Right cardiac atrium (tissue), 5 donors: Measurements from ENCODE around the gene SLC2A5. TPM values are rescaled to one million over a fixed set of nuclear protein-coding genes. Genes with fewer than 3 reads are reported as not detected.

ENCODE experiments used
- ATAC-seq, 2 donors: fragments of 200-7000 bp; cut with Tn5 transposase; one replicate each; pipeline versions ENCODE4 v1.8.0 to v1.9.1; 2020; ENCODE audit warnings: moderate library complexity in 2 of 2, mild to moderate bottlenecking in 1 of 2
- DNase-seq, 3 donors: peaks; one replicate each; pipeline ENCODE4 v3.0.0-alpha.2; 2020
- H3K27ac ChIP-seq: one replicate; pipeline ENCODE4 v1.5.1; 2013; ENCODE audit warnings: mild to moderate bottlenecking, low read length, control low read depth, moderate library complexity
- H3K27me3 ChIP-seq: one replicate; pipeline ENCODE4 v1.6.1; 2013; ENCODE audit not compliant: control insufficient read depth, insufficient read depth
- H3K4me1 ChIP-seq: one replicate; pipeline ENCODE4 v1.6.1; 2013; ENCODE audit warnings: low read length; ENCODE audit not compliant: control insufficient read depth, insufficient read depth
- H3K4me3 ChIP-seq: one replicate; pipeline ENCODE4 v1.5.1; 2013; ENCODE audit warnings: low read length, control low read depth
- H3K9me3 ChIP-seq: one replicate; pipeline ENCODE4 v1.6.1; 2013; ENCODE audit warnings: low read length; ENCODE audit not compliant: control insufficient read depth
- WGBS: extraction: QIAGEN DNeasy Blood & Tissue Kit; methylation state at CpG from one replicate; pipeline ENCODE4 v1.1.7; 2013; 5-methylcytosine and 5-hydroxymethylcytosine counted together
- intact Hi-C, 4 donors: fragments of 100-400 bp; cut with DNase I; formaldehyde crosslinking; loops; one replicate each; pipeline versions ENCODE4 v1.11.0 to v1.14.0; 2022 to 2023
- polyA plus RNA-seq: library from polyadenylated mRNA; stranded (reverse); fragments of 200-250 nt; gene quantifications from one replicate; pipeline ENCODE4 v1.2.3, GENCODE V29; 2013
- total RNA-seq, 4 donors: library from RNA; stranded (reverse); fragmentation: NEBNext Ultra II Directional; extraction: Animal tissue kit (Norgen Biotek cat#: 25700); gene quantifications; one replicate each; pipeline ENCODE4 v1.2.1, GENCODE V29; 2021
- donor health status: healthy with polysubstance abuse.
- donor health status: DM: no; HTN: yes; CAD: no.
- donor health status: DM: no; HTN: no; CAD: no.
- donor health status: DM: no; HTN: yes; CAD: no; lungs with severe emphysema.
- donor health status: DM: yes; HTN: yes; CAD: no.

SLC2A5 gene
- total and polyA plus RNA-seq, 5 donors: 0.93 to 3.6 (median 2.6) TPM

- no peak overlapping the region for H3K4me3 ChIP-seq
- ATAC-seq (no peak), DNase-seq (no peak)
- H3K4me1 ChIP-seq: no peaks in the 10 kb centered on the region
- H3K27ac ChIP-seq: no peak overlapping the region
- H3K9me3 ChIP-seq: no peaks in the 10 kb centered on the region
- intact Hi-C loops: no loop called here
- 68% methylated on average over 19 of the region's 19 CpGs for WGBS
- H3K27me3 ChIP-seq: no peaks in the 10 kb centered on the region
Observed at GRCh38 chr1:9078752-9079500, 9.5 kb upstream of the SLC2A5 start.

DNA sequence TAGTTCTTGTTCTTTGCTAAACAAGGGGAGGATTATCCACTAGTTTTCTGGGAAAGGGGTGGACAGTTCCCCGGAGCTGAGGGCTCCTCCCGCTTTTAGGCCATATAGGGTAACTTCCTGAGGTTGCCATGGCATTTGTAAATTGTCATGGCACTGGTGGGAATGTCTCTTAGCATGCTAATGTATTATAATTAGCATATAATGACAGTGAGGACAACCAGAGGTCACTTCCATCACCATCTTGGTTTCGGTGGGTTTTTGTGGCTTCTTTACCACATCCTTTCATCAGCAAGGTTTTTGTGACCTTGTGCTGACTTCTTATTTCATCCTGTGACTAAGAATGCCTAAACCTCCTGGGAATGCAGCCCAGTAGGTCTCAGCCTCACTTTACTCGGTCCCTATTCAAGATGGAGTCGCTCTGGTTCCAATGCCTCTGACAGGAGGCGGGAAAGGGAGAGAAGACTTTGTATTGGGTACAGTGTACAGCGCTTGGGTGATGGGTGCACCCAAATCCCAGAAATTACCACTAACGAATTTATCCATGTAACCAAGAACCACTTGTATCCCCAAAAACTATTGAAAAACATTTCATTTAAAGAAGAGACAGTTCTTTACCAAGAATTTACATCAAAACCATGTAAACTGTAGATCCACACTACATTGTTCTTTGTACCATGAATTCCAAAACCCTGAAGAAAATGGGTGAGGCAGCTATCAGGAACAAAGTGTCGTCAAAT is 8.7 kb upstream of the SLC2A5 start:
- DNase-seq (no peak), ATAC-seq (no peak)
- WGBS: 78% methylated on average over 9 of the region's 9 CpGs
- intact Hi-C loops: no loop called here
- H3K4me3 ChIP-seq: no peak overlapping the region
- H3K9me3 ChIP-seq: no peaks in the 10 kb centered on the region
- H3K4me1 ChIP-seq: no peaks in the 10 kb centered on the region
- H3K27ac ChIP-seq: no peak overlapping the region
- H3K27me3 ChIP-seq: no peaks in the 10 kb centered on the region

DNA sequence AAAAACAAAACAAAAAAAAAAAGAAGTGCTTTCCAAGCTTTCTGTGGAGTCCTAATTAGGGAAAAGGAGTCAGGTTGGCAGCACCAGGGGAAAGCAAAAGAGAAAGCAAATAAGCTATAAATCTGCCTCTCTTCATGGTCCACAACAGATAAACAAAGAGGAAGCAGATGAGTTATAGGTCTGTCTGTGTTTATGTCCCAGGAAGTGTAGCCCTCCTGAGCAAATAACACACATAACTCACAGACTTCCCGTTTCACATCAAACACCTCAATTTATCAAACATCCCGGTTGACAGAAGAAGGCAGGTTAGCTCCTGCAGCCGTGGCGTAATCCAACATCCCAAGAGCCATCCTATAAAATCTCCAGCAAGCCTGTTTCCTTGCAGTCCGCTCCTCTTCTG is 5.6 kb upstream of the SLC2A5 start:
- Histone ChIP-seq H3K27ac (no peak overlapping the region), H3K4me1 (no peaks in the 10 kb centered on the region), H3K9me3 (no peaks in the 10 kb centered on the region), H3K27me3 (no peaks in the 10 kb centered on the region), H3K4me3 (no peak overlapping the region)
- intact Hi-C loops: no loop called here
- no peak for DNase-seq
- 55% methylated on average over 5 of the region's 5 CpGs for WGBS
- no peak for ATAC-seq

GRCh38 chr1:9073143-9073542 is 3.7 kb upstream of the SLC2A5 start:
- ATAC-seq (no peak), DNase-seq (no peak)
- 93% methylated on average over 3 of the region's 3 CpGs for WGBS
- intact Hi-C loops: no loop called here
- Histone ChIP-seq H3K27me3 (no peaks in the 10 kb centered on the region), H3K27ac (no peak overlapping the region), H3K9me3 (no peaks in the 10 kb centered on the region), H3K4me1 (peaks cover 6% of the 10 kb centered on the region), H3K4me3 (no peak overlapping the region)

DNA sequence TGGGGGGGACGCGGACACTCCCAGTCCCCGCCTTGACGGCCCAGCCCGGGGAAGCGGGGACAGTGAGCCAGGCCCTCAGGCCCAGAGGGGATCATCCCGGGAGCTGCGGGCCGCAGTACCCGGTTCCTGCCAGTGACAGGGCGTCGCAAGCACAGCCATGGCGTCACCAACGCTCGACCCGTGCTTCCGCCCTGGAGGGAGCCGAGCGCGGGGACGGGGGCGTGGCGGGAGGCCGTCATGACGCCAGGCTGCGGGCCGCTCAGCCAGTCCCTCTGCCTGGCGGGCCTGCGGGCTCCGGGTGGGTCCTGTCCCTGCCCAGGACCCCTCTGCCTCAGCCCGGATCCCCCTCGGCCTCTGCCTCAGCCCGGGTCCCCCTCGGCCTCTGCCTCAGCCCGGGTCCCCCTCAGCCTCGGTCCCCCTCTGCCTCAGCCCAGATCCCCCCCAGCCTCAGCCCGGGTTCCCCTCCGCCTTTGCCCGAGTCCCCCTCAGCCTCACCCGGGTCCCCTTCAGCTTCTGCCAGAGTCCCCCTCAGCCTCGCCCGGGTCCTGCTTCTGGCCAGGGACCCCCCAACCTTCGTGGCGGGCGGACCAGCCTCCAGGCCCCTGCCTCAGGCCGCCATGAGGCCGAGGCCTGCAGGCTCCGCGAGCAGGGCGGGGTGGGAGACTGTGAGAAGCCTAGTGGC is 2.3 kb upstream of the SLC2A5 start:
- WGBS: 91% methylated on average over 50 of the region's 50 CpGs
- H3K27me3 ChIP-seq: no peaks in the 10 kb centered on the region
- no peak overlapping the region for H3K27ac ChIP-seq
- H3K4me3 ChIP-seq: no peak overlapping the region
- DNase-seq: no peak
- ATAC-seq: no peak
- no peaks in the 10 kb centered on the region for H3K9me3 ChIP-seq
- H3K4me1 ChIP-seq: peaks cover 6% of the 10 kb centered on the region
- intact Hi-C loops: no loop called here

DNA sequence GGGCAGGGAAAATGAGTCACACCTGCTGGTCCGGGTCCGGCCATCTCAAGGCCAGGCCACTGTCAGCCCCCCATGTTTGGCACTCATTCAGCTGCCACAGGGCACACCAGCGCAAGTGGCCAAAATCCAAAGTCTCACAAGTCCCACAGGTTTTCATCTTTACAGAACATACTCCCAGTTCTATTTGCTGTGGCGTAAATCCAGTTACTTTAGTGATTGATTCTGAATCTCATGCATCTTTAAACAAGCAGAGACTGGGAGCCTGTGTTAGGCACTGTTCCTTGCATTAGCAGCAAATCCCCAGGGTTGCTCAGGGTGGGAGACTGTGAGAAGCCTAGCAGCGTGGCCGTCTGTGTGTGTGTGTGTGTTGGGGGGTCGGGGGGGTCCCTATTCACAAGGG is 1.1 kb upstream of the SLC2A5 start:
- H3K4me1 ChIP-seq: peaks cover 6% of the 10 kb centered on the region
- no peak for ATAC-seq

DNA sequence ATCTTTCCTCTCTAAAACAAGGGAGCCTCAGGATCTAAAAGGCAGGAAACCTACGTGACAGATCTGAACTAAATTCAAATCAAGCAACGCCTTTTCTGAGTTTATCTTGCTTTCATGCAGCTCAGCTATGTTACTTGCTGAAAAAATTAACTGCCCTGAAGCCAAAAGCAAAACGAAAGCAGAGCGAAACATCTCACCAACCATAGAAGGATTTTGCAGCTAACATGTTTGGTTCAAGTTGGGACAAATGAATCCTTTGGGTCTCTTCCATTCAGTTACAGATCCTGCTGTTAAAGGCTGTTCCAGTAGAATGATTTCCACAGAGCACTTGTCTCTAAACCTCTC is 482 bp downstream of the SLC2A5 start:
- WGBS: 10% methylated on average over 4 of the region's 4 CpGs
- ATAC-seq: peak in 1 of 2 donors; percentile 5

More for the DNA sequence above, 1.1 kb upstream of the SLC2A5 start:
- intact Hi-C loops: no loop called here
- no peaks in the 10 kb centered on the region for H3K9me3 ChIP-seq
- DNase-seq: no peak
- WGBS: 81% methylated on average over 7 of the region's 7 CpGs
- H3K27ac ChIP-seq: no peak overlapping the region
- H3K4me3 ChIP-seq: no peak overlapping the region
- H3K27me3 ChIP-seq: no peaks in the 10 kb centered on the region

DNA sequence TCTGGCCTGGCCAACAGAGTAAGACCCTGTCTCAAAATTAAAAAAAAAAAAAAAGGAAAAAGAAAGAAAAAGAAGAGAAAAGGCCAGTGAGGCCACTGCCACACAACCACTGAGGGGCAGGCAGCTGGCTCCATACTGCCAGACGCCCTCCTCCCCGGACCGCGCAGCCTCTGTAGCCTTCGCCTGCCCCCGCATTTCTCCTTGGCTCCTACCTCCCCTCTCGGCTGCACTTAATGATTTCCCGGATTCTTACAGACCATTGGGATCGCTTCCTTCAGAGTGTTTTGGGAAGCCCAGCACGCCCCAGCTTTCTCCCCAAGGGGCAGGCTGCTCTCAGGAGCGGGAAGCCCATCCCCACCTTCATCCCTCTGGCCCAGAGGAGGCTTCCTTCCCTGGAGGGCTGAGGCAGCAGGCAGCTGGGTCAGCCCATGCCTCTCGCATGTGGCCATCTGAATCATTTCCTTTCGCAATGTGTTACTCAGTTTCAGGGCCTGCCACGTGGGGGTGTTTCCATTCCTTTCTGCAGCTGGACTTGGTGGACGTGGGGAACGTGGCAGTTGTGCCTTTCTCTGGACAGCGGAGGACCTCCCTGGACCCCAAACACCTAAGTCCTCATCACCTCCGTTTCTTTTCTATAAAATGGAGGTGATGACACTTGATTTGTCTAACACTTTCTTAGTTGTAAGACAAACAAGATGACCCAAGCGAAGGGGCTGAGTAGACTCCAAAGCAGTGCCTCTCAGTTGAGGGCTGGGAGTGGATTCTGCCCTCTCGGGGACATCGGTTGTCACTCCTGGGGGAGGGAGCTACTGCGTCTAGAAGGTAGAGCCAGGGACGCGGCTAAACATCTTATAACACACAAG is 2.3 kb downstream of the SLC2A5 start:
- WGBS: 52% methylated on average over 24 of the region's 24 CpGs
- no peaks in the 10 kb centered on the region for H3K9me3 ChIP-seq
- H3K27me3 ChIP-seq: no peaks in the 10 kb centered on the region
- no peak overlapping the region for H3K27ac ChIP-seq
- DNase-seq (peak; percentile 80 to 87 (median 81)), ATAC-seq (peak; percentile 85 to 89)
- intact Hi-C loops: no loop called here
- peaks cover 6% of the 10 kb centered on the region for H3K4me1 ChIP-seq
- H3K4me3 ChIP-seq: no peak overlapping the region

More for the DNA sequence above, 482 bp downstream of the SLC2A5 start:
- Histone ChIP-seq H3K27ac (peak overlapping the region; percentile 47), H3K4me1 (peaks cover 6% of the 10 kb centered on the region), H3K9me3 (no peaks in the 10 kb centered on the region), H3K27me3 (no peaks in the 10 kb centered on the region), H3K4me3 (peak overlapping the region; percentile 1)
- no peak for DNase-seq
- intact Hi-C loops: no loop called here

- H3K27me3 ChIP-seq: no peaks in the 10 kb centered on the region
- H3K9me3 ChIP-seq: no peaks in the 10 kb centered on the region
- 64% methylated on average over 7 of the region's 7 CpGs for WGBS
- peaks cover 6% of the 10 kb centered on the region for H3K4me1 ChIP-seq
- H3K4me3 ChIP-seq: no peak overlapping the region
- intact Hi-C loops: no loop called here
- DNase-seq (no peak), ATAC-seq (no peak)
- H3K27ac ChIP-seq: no peak overlapping the region
Observed at GRCh38 chr1:9065213-9065751, 4.2 kb downstream of the SLC2A5 start.

DNA sequence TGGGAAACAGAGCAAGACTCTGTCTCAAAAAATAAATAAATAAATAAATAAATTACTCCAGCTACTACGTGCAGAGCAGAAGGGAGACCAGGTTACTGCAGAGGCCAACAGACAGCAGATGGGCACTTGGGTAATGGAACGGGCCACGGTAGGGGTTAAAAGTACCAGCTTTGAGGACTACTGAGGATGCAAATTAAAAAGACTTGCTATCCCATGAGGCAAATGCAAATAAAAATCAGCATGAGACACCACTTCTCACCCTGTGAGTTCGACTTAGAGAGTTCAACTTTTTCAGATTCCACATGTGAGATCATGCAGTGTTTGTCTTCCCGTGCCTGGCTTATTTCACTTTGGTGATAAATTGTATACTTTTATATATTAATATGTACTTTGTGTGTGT is 6.6 kb downstream of the SLC2A5 start:
- H3K27ac ChIP-seq: no peak overlapping the region

More for the DNA sequence above, 6.6 kb downstream of the SLC2A5 start:
- DNase-seq: no peak
- intact Hi-C loops: no loop called here
- WGBS: 79% methylated on average over 5 of the region's 5 CpGs
- Histone ChIP-seq H3K4me1 (no peaks in the 10 kb centered on the region), H3K9me3 (no peaks in the 10 kb centered on the region), H3K4me3 (no peak overlapping the region), H3K27me3 (no peaks in the 10 kb centered on the region)
- no peak for ATAC-seq
